HG02852 (cell line): ENCODE data around the gene TADA2B.

ENCODE experiments used
- ATAC-seq: cut with Tn5 transposase; IDR thresholded peaks from one replicate; pipeline ENCODE4 v1.9.1; 2021; ENCODE audit warnings: mild to moderate bottlenecking, moderate library complexity; ENCODE audit not compliant: unreplicated experiment

The TADA2B gene, protein sequence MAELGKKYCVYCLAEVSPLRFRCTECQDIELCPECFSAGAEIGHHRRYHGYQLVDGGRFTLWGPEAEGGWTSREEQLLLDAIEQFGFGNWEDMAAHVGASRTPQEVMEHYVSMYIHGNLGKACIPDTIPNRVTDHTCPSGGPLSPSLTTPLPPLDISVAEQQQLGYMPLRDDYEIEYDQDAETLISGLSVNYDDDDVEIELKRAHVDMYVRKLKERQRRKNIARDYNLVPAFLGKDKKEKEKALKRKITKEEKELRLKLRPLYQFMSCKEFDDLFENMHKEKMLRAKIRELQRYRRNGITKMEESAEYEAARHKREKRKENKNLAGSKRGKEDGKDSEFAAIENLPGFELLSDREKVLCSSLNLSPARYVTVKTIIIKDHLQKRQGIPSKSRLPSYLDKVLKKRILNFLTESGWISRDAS

DNA sequence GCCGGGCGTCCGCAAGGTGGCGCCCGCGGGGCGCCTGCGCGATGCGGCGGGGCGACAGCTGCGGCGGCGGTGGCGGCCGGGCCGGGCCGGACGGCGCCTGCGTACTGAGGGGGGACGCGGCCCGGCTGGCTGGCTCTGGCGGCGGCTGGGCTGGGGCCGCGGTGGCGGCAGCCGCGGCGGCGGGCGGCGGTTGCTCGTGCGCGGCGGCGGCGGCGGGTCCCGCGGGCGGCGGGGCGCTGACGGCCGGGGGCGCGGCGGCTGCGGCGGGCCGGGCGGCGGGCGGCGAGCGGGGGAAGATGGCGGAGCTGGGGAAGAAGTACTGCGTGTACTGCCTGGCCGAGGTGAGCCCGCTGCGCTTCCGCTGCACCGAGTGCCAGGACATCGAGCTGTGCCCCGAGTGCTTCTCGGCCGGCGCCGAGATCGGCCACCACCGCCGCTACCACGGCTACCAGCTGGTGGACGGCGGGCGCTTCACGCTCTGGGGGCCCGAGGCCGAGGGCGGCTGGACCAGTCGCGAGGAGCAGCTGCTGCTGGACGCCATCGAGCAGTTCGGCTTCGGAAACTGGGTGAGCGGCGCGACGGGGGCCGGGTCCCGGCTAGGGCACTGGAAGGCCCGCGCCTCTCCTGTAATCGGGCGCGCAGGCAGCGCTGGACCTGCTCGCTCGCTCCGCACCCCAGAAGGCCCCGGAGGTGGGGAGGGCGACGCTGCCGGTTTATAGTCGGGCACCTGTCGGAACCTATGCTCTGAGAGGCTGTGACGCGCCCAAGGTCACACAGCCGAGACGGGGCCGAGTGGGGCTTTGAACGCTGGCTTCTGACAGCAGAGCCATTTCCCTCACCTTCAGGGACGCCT, at the start of gene TADA2B:
Gene TADA2B, plus strand, starts transcription at position 89 of the 853 bp plus-strand sequence. Its CDS starts 208 bp downstream, at position 297.
- peak; percentile 18 for ATAC-seq

DNA sequence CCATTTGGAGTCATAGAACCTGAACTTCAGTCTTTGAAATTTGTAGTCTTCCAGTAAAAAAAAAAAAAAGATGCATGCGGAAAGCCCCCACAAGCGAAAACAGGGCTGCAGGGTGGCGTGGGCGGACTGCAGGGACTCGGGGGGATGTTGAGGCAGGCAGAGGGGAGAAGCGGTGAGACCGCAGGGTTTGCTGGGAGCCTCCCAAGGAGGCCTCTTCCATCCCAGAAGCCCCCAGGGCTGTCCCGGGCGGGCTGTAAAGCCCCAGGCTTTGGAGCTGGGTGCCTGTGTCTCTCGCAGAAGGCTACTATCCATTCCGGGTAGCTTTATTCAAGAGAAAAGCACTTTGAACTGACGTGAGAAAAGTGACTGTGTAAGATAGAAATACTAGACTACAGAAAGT, 46.7 kb upstream of the TADA2B start:
- no peak for ATAC-seq

DNA sequence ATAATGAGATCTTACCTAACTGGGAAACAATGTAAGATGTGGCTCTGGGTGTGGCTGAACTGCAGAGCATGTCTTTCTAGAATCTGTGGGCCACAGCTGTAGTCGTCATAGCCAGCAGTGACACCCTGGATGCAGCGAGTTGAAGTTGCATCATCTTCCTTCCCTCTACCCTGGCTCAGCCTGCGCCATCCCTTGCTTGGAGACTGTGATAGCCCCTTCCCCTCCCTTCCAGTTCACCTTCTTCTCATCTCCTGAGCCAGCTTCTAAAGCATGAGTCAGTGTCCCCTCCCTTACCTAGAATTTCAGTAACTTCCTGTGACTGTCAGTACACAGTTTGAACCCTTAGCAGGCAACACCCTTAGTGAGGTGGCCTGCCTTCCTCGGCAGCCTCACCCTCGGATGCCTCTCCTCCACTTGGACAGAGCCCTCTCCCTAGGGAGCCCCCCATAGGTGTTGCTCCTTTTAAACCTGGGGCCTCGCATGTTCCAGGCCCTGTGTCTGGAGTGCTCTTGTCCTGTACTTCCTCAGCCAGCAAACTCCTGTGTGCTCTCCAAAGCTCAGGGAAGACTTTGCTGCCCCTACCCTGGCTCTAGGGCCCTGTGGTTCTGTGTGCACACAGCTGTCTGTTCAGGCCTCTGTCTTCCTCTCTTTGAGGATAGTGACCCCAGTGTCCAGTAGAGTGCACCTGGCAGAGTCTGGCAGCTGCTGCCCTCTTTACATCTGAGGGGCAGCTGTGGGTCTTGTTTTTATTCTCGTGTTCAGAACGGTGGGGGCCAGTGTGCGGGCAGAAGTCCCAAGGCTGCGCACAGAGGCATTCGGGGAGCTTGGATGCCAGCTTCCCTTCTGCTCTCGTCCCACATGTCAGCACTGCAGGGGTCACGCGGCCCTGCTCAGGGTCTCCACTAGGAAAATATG, 43.7 kb upstream of the TADA2B start:
- ATAC-seq: no peak

DNA sequence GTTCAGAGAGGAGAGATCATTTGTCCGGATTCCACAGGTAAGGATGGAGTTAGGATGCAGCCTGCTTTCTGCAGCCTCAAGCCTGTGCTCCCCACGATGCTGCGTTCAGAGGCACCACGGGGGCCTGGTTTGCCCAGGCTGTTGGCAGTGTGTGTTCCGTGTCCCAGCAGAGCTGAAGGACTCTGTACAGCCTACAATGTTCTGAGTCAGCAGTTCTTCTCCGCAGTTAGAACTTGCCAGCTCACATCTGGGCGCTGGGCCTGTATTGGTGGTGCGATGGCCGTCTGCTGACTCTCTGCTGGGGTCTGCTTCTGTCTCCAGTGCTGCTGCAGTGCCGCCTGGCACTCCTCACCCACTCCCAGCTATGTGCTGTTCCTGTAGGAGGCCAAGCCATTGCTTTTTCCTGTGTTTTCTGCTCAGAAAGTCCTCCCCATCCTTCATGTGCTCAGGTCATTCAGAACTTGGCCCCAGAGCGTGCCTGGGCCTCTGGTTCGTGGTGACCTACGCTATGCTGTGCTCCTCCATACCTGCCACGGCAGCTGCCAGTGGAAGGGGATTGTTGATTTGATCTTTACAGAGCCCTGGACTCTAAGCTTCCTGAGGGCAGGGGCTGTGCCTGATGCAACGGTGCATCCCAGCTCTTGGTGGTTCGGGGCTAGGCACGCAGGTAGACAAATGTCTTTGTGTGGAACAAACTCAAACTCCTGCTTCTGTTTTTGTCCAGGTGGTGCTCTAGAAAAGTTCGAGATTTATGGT, 42.6 kb upstream of the TADA2B start:
- no peak for ATAC-seq

DNA sequence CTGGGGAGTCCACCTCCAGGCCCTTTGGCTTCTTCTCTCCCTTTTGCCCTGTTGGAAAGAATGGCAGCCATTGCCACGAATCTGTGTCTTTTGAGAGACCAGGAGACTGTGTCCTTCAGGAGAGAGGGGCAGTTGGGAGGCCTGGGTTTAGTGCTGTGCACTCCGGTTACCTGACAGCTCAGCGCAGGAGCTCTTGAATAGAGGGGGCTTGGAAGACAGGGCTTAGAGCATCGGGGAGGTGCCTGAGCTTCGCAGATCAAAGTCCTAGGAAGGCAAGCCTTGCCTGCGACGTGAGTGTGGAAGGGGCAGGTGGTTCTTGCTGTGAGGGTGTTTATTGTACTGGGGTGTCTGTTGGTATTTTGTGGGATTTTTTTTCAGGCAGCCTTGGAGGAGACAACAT, 41.9 kb upstream of the TADA2B start:
- ATAC-seq: no peak

DNA sequence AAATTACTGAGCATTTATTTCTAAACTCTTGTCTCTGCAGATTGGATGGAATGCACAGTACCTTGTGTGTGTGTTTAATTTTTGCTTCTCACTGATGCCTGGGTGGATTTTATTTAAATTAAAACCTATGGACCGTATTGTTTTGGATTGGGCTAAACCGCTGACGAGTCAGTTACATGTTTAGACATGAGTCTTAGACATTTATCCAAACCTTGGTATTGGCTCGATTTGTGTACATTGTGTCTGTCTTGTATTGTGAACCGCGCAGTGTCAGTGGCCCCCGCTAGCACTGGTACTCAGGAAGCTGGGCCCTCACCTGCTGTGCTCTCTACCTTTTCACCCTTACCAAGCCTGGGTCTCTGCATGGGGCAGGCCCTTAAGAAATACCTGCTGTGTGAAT, 40.8 kb upstream of the TADA2B start:
- ATAC-seq: no peak

DNA sequence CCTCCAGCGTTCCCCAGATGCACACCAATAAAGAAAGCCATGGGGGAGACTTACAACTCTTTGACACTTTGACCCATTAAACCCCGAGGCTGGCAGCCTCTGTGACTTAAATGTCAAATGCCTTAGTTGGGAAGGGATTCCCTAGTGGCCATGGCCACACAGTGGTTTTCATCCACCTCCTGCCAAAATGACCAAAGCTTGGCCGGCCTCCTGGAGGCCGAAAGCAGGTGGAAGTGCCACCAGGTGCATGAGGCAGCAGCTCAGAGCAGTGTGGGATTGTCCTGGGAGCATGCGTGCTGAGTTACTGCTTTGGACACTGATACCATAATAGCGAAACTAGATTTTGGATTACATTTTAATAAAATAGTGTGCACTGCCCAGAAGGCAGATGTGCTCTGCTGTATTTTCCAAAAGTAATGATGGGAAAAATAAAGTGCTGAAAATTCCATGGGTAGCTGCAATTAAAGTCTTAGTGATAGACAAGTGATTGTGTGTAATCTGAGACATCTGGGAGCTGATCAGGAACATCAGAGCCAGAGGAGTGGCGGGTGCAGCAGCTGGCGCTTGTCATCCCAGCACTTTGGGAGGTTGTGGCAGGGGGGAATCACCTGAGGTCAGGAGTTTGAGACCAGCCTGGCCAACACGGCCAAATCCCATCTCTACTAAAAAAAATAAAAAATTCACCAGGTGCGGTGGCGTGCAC, 39.8 kb upstream of the TADA2B start:
- ATAC-seq: no peak

DNA sequence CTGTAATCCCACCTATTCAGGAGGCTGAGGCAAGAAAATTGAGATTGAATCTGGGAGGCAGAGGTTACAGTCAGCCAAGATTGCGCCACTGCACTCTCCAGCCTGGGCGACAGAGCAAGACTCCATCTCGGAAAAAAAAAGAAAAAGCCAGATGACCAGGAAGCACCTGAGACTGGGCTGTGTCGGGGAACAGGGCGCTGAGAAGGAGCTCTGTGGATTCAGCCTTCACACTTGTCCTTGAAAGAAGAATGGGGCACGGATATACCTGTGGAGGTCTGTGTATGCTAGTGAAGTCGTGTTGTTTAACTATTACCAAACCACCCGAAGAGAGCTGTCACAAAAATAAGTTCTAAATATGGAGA, 39.3 kb upstream of the TADA2B start:
- ATAC-seq: no peak

DNA sequence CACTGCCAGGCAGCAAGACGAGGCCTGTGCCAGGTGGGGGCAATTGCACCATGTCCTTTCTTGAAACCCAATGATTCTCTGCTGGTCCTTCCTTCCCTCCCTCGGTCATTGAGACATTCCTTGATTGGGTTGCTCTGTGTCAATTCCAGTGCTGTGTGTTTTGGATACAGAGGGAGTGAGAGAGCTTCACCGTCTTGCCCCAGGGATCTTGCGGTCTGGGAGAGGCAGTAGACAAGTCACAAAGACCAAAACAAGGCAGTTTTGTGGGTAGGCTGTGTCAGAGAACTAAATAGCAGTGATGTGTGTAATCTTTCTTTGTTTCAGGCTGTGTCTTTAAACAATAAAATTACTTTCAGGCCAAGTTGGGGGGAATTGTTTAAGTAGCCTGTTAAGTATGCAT, 38.8 kb upstream of the TADA2B start:
- no peak for ATAC-seq

DNA sequence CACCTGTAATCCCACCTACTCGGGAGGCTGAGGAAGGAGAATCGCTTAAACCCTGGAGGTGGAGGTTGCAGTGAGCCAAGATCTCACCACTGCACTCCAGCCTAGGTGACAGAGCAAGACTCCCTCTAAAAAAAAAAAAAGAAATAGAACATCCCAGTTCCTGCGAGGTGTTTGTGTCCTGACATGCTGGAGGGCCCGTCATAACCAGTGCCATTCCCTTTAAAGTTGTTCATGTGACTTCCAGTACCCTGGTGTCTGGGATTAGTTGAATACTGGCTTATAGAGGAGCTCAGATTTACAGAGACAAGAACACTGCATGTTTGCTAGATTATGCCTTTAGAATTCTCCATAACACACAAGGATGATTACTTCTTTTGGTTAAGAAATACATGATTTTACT, 37.6 kb upstream of the TADA2B start:
- no peak for ATAC-seq

DNA sequence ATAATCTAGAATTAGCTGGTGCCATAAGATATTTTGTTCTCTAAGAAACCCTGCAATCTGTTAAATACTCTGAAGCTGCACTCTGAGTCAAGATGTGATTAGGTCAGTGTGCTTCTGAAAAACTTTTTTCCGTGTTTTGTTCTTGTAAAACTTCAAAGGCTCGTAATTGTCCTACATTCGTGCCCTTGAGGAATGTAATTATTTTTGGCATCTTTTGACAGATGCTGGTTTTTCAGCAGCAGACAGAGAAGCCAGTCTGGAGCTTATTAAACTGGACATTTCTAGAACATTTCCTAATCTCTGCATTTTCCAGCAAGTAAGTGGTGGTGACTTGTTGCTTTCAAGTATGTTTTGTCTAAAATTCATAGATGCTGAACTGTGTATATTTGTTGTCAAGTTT, 36.8 kb upstream of the TADA2B start:
- no peak for ATAC-seq

DNA sequence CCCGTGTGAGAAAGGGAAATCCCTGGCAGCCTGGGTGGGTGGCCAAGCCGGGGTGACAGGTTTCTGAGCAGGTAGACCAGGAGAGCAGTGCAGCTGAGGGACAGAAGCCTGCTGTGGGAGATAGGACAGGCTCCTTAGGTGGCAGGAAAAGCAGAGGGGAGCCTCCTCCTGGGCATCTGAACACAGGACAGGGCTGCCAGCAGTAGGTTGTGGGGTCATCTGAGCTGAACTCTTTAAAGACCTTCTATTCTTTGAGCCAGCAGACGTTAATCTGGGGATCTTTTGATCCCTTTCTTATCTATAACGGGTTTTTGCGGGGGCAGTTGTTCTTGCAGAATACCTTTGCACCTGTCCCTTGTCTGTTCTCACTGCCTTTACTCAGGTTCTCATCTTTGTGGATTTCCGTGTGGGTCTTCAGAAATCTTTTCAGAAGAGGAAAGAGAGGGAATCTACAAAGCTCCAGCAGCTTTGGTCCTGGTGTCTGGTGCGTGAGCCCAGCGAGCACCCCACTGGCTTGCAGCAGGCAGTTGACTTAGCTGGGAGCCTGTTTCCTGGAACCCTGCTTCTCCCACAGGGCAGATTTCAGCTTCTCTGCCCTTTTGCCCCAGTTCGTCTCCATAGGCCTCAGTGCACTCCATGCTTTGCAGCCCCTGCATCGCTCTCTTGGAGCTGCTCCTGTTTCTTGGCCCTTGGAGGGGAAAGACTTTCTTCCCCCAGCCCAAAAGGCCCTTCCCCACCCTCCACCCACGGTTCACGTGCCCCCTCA, 35.8 kb upstream of the TADA2B start:
- no peak for ATAC-seq

DNA sequence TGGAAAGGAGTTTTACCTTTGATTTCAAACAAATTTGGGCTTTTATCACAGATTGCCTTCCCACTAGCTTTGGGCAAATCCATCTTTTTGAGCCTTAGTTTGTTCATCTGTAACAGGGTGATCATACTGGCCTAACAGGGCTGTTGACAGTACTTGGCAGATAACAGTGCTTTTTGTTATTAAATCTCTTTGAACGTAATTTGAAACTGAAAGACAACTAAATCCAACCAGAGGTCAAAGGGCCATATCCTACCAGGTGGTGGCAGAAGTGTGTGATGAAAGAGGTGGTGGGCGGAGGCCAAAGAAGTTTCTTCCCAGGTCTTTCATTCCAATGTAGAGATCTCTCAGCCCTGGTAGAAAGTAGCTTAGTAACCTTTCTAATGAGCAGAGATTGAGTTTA, 35.2 kb upstream of the TADA2B start:
- ATAC-seq: no peak

DNA sequence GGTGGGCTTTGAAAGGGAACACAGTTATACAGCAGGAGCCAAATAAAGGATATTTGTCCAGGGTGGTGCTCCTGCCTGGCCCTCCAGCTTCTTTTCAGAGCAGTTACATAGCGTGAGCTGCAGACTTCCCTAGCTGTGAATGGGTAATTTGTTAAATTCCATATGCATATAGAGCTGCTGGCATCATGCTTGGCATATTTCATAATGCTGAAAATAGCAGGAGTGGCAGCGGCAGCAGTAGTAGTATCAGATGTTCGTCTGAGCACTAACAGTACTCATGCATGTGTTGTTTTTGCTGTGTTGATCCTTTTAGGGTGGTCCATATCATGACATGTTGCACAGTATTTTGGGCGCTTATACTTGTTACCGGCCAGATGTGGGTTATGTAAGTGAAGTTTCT, 33.6 kb upstream of the TADA2B start:
- ATAC-seq: no peak

DNA sequence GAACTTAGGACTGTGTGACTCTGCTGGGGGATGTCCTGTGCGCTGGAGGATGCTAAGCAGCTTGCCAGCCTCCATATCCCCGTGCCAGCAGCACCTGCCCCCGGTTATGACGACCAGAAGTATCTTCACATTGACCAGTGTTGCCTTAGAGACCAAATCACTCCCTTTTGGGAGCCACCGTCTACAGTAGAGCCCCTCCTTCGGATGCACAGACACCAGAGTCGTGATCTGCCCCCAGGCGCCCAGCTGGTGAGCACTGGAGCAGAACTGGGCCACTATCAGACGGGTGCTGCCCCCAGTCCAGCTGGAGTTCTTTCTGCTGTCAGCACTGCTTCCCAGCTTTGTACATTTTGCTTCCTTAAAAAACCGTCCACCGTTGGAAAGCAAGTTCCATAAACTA, 30.0 kb upstream of the TADA2B start:
- ATAC-seq: no peak

DNA sequence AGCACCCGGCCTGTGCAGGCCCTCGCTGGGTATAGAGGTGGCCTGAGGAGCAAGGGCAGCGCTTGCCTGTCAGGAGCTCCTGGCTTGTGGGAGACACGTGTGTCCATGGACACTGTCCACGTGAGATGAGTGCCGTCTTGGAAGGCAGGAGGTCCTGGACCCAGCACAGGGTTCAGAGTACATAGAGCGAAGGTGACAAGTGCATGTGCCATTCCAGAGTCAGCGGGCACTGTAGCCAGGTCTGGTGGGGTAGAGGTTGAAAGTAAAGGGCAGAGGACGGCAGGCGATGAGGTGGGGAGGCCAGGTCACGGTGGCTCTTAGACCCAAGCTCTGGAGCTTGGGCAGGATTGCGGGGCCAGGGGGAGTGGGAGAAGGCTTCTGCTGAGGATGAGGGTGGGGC, 28.4 kb upstream of the TADA2B start:
- no peak for ATAC-seq

DNA sequence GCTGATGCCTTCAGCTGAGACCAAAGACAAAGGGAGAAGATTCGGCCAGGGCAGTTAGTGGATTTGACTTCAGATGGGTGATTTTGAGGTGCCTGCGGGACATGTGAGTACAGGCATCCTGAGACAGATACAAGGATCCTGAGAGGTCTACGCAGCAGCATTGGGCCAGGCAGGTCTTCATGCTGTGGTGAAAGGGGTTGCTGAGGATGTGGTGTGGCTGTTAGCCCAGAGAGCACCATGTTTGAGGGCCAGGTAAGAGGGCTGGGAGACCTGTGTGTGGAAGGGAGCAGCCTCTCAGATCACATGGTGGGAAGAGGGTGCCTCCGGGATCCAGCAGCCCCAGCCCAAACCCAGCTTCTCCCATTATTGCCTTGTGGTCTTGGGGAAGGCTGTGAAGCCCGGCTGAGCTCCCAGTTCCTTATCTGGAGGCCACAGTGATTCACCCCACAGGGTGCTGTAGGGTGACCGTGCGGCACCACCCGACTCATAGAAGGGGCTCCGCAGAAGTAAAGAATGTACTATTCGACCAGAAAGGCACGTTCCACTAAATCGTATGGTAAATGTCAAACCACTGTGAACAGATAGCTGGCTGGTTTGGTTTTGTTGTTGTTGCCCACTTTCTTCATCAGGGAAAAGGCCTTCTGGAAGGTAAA, 27.7 kb upstream of the TADA2B start:
- ATAC-seq: no peak

DNA sequence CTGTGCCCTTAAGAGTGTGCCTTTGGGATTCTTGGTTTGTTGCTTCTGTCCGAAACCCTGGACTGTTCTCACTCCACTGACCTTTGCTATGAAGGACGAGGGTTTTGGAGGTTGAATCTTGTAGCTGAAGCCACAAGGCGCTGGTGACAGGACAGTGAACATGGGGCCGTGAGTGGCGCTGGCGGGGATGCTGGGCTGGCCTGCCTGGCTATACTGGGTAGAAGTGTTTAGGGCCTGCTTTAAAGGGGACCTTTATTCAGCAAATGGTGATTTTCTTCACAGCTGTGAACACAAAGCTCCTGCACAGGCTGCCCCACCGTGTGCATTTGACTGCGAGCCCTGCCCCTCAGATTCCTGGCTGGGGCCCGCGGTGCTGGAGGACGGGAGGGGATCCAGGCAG, 27.1 kb upstream of the TADA2B start:
- ATAC-seq: no peak

DNA sequence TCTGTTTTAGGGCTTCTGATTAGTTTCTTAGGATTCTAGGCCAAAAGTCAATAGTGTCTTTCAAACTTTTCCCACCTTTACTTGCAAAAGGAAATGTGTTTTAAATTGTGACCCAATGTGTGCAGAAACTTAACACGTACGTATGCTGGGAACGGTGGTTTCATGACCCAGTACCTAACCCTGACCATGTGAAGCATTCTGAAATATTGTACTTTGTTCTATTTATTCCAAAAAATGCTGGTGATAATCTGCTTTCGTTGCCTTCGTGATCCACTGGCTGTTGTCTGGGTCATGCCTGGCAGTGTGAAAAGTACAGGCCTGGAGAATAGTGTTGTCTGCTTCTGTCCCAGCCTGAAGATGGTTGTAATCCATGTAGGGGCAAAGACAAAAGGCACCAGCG, 26.7 kb upstream of the TADA2B start:
- ATAC-seq: no peak
